HG03558 (cell line): ENCODE measurements around the gene SNN.

Experiments used
- ATAC-seq: cut with Tn5 transposase; IDR thresholded peaks from one replicate; pipeline ENCODE4 v1.9.1; 2021; ENCODE audit warnings: moderate number of reproducible peaks; ENCODE audit not compliant: unreplicated experiment; ENCODE audit errors: extremely low read depth

Gene SNN

GRCh38 chr16:11725457-11725856 lies 57.2 kb downstream of the SNN start:
- no peak for ATAC-seq

- no peak for ATAC-seq
Observed at GRCh38 chr16:11726008-11726407, 57.8 kb downstream of the SNN start.

- ATAC-seq = no peak
Observed at GRCh38 chr16:11727796-11728543, 59.7 kb downstream of the SNN start.
